Measurements from ENCODE around the gene SYCP2L.

DNA sequence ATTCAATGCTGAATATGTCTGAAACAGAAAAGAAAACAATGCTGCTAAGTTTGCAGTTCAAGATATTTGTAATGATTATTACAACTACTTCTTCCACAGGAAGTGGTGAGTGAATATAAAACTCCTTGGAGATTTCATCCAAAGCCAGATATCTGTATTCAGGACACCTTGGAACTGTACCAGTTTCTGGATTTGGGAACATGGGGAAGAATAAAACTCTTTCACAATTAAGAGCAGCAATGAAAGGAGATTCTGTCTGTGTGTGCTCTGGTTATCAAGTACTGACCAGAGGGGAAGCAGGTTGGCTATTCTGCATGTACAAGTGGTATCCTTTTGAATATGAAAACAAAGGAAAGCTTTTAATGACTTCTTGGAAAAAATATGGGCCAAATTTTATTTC lies 136.2 kb downstream of the SYCP2L start:
- TF ChIP-seq CTCF (IDR thresholded peaks at IDR 0.05) (no peak), EP300 (IDR thresholded peaks at IDR 0.05; ENCODE audit: borderline replicate concordance in 1 of 2, low read depth in 1 of 2, low read length in 1 of 2) (no peak), TCF12 (IDR thresholded peaks at IDR 0.05) (no peak), RAD21 (IDR thresholded peaks at IDR 0.05; ENCODE audit: low read length) (no peak), MXI1 (IDR thresholded peaks at IDR 0.05; ENCODE audit: low read depth, low read length) (no peak), TAF1 (IDR thresholded peaks at IDR 0.05; ENCODE audit: borderline replicate concordance, low read depth, low read length) (no peak), SMC3 (IDR thresholded peaks at IDR 0.05; ENCODE audit: low read depth, low read length) (no peak), POLR2AphosphoS5 (IDR thresholded peaks at IDR 0.05; ENCODE audit: low read depth, low read length) (no peak), IRF3 (IDR thresholded peaks at IDR 0.05; ENCODE audit: low read depth, low read length) (no peak), NRF1 (IDR thresholded peaks at IDR 0.05; ENCODE audit: low read depth, low read length) (no peak), RFX5 (IDR thresholded peaks at IDR 0.05; ENCODE audit: low read length) (no peak)

All from SK-N-SH (cell line).